NOMO-1 treated with DMSO at 0.1 percent for 48 hours (cell line): ENCODE data around the gene RHOH.
A peak's percentile ranks its signal among the peaks of the same experiment; 100 is the strongest.
"Not testable (repeated sequence)": the region's sequence is repeated elsewhere in the genome, so short reads cannot be mapped to it uniquely, and the experiment has no call there.

Experiments
- DNase-seq: peaks from one replicate; lab custom pipeline; 2025; ENCODE audit not compliant: unreplicated experiment; lab: John Stamatoyannopoulos, UW

The RHOH gene

DNA sequence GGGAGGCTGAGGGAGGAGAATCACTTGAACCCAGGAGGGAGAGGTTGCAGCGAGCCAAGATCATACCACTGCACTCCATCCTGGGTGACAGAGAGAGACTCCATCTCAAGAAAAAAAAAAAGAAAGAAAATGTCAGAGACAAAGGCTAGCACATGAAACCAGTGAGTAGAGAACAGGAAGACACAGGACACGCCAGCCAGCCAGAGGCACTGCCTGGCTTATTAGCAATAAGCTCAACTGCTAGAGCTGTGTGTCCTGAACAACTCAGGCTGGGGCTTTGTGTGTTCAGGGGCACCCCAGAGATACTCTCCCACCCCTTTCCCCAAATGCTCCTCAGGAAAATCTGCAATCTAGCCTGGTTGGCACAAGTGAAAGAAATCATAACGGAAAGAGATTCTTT, 60.0 kb downstream of the RHOH start:
- DNase-seq = no peak

DNA sequence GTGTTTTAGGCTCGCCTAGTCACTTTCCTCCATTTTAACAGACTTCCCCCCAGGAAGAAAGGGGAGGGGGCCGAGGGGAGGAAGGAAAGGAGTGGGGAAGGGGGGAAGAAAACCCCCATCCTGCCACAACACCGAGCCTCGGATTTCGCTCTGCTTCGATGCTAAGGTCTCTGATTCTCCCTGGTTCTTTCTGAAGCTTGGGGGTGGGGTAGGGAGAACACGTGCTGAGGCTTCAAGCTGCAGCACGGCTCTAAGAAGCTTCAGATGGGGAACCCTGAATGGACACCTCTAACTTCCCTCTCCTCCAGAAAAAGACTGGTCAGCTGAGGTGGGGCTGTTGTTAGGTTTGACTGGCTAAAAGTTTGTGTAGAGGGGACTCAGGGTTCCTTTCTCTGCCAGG, 61.8 kb downstream of the RHOH start:
- DNase-seq = no peak

DNA sequence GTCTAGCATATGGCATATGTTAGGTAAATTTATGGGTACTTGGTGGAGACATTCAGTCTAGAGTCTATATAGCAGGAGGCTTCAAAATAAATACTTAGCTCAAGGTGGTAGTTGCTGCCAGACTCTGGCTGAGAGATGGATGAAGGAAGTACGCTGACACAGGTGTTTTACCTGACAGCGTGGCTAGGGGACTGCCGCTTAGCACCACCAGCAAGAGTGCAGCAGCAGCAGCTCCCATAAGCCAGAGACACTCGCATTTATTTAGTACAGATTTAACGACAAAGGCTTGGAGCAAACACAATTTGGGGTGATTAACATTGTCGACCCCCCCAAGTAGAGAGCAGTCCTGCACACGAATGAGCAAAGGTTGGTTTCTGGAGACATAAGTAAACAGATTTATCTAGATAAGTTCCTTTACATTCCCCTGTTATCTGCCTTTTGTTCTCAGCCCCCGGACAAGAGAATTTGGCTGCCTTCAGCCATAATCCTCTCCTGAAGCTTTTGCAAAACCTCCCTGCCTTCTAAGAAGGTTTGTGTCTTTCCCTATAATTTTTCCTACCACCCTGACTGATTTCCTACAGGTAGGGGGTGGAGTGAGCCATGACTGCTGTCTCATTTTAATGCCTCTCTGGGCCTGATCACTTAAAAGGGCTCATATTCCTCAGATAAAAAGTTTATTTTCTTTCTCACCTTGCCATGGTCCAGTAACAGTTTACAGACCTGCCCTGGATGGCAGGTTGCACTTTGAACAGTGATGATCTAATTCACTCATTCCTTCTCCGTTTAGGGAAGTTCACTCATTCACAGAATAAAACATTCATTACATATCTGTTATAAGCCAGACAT, 64.6 kb downstream of the RHOH start:
- DNase-seq = no peak

DNA sequence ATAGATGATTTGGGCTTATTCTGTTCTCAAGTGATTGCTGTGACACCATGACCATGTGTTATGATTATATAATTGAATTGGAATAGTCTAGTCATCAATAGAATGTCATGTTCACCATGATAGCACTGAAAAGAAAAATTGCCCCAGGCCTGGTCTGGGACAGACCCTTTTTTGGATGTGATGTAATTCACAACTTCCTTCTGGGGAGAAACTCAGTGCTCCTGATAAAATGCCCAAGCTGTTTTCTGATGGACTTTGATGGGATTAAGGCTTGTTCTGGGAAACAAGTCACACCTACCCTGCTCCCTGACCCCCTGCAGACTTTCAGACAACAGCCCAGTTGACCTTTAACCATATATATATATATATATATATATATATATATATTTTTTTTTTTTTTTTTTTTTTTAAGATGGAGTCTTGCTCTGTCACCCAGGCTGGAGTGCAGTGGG, 65.3 kb downstream of the RHOH start:
- no peak for DNase-seq

DNA sequence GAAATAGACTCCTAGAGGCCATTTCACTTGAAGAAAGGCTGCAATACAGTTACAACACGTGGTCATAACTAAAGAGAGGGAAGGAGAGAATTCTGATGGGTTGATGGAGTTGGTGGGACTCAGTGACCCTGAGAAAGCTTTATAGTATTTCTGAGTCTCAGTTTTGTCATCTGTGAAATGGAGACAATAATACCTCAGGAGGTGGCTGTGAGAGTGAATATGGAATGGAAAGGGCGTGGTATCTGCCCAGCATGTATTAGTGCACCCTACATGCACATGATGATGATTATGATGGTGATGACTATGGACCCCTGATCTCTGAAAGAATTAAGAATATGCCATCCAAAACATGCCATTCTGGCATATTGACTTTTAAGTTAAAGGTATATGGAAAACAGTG, 66.0 kb downstream of the RHOH start:
- DNase-seq = no peak

DNA sequence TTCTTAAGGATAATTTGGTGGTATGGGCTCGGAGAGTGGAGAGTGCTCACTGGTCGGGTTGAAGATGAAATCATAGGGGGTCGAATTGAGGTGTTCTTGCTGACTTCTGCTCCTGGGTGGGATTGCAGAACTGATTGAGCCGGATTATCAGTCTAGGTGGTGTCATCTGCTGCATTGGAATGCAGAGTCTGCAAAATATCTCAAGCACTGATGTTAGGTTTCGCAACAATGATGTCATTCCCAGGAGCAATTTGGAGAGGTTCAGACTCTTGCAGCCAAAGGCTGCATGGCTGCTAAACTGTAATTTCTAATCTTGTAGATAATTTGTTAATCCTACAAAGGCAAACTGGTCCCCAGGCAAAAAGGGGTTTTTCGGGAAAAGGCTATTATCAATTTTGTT, 67.7 kb downstream of the RHOH start:
- DNase-seq = no peak

DNA sequence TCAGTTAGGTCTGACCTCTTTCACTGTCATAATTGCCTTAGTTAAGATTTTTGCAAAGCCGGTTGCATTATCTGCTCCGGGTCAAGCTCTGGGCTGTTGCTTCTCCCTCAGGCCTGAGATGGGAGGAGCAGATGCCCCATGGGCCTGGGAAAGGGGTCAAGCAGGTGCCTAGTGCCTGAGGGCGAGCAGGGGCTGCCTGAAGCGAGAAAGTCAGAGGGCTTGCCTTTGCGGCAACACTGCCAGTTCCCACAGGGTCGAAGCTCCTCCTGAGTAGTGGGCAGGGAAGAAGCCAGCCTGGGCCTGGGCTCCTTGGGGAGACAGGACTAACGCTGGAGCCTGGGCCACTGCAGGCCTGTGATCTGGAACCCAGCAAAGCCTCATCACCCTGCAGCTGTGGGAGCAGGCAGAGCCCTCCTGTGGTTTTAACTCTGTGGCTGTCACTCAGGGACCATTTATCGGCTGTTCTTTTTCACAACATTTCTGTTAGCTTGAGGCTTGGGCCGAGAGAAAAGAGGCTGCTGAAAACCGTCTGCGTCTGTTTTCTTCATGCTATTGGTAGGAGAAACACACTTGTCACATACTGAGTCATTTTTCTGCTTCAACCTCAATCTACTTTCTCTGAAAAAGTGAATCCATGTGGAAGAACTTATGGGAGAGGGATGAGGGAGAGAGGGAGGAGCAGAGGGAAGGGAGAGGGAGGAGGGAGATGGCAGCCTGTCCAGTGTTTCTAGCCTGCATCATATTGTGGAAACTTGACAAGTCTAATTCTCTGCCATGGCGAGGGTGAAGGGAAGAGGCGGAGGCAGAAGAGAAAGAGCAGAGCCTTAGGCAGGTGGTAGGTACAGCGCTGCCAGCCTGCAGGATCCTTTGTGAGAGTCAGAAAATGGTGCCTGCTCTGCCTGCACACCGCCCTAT, 68.4 kb downstream of the RHOH start:
- DNase-seq = no peak

DNA sequence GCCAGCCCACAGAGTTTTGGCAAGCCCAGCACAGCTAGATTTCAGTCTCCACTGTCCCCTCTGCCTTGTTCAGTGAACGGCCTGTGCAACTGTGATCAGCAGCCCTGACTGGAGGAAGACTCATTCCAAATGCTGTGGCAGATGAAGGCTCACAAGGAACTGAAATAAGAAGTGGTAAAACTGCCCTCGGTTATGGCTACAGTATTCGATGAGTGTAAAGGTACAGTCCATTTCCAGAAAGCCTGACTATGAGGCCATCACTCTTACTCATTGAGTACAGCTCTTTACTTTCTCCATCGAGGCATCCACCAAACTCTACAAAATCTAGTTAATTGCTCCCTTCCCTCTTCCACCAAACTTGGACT, 69.1 kb downstream of the RHOH start:
- no peak for DNase-seq

DNA sequence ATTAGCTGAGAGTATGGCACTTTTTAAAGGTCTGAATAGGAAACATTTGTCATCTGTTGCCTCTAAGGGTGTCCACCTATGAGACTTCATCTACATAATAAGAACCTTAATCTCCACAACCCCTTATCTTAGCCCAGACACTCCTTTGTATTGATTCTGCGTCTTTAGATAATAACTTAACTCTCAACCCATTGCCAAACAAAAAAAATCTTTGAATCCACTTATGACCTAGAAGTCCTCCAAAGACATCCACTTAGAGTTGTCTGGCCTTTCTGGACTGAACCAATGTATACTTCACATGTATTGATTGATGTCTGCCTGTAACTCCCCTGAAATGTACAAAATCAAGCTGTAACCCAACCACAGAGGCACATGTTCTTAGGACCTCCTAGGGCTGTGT, 72.3 kb downstream of the RHOH start:
- no peak for DNase-seq

DNA sequence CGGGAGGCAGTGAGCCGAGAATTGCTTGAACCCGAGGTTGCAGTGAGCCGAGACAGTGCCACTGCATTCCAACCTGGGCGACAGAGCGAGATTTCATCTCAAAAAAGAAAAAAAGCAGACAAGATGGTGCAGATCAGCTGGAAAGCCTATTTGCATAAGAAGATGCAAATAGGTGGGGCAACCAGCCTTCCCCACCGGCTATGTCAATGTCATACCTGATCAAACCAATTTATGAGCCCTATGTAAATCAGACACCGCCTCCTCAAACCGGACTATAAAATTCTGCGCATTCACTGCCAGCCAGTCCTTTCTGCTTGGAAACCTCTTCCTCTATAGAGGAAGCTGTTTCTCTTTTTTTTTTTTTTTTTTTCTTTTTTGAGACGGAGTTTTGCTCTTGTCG, 73.8 kb downstream of the RHOH start:
- peak; percentile 36 for DNase-seq

DNA sequence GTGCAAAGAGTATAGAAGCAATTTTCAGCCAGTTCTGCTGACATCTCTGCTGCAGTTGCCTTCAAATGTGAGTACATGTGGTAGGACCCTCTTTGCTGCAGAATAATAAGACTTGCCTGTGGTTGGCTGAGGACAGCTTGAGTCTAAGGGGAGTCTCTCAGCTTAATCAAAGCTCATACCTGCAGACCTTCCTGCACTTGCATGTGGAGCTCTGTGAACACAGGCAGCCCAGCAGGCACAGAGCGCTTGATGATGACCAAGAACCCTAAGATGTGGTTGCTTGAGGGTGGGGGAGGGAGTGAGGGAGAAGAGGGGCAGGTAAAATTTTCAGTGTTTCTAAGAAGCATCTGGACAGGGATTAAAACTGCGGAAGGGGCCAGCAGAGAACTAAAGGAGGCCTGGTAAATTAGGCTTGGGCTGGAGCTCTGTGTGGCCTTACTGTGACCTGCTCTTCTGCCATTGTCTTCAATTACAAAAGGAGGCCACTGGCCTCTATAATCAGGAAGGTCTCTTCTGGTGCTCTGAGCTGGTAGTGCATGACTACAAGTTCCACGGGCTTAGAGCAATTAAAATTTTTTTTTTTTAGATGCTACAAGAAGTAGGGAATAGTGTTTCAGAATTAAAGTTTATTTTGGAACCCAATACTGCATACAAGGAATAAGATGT, 78.4 kb downstream of the RHOH start:
- DNase-seq = no peak

DNA sequence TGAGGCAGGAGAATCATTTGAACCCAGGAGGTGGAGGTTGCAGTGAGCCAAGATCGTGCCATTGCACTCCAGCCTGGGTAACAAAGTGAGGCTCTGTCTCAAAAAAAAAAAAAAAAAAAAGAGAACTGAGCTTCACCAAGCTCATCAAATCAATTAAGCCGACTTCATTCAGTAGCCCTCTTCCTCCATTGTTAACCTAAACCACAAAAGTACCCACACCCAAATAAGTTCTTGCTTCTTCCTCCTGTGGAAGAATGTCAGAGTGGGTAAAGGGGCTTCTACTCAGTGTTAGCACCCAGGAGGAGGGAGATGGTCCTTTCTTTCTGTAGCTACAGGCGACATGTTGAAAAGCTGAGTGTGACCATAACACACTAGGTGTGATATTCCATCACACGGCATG, 79.7 kb downstream of the RHOH start:
- DNase-seq = peak; percentile 42

DNA sequence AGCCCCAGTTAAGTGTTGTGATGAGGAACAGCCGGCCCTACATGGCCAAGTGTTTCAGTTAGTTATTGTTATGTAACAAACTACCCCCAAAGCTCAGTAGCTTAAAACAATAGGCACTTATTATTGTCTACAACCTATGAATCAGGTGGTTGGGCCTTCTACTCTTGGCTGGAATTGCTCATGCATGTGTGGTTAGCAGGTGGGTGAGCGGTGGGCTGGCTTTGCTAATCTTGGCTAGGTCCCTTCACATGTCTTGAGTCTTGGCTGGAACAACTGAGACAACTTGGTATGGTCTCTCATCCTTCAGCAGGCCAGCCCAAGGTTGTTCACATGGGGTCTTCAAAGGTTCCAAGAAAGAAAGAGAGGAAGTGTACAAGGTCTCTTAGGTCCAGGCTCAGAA, 83.8 kb downstream of the RHOH start:
- DNase-seq = no peak

DNA sequence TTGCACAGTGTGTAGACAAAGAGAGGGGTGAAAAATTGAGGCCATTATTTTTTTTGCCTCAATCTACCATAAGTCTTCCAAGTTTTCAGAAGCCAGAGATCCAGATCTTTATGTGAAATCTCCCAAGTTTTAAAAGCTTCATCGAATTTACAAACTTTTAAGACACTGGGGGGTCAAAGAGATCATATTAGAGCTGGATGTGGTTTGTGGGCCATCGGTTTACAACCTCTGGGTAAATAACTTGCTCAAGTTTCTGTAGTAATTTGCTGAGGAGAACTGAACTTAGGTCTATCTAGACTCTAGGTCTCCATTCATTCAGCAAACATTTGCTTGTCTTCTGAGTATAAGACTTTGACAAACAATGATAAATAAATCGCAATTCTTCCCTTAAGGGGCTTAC, 84.3 kb downstream of the RHOH start:
- no peak for DNase-seq

DNA sequence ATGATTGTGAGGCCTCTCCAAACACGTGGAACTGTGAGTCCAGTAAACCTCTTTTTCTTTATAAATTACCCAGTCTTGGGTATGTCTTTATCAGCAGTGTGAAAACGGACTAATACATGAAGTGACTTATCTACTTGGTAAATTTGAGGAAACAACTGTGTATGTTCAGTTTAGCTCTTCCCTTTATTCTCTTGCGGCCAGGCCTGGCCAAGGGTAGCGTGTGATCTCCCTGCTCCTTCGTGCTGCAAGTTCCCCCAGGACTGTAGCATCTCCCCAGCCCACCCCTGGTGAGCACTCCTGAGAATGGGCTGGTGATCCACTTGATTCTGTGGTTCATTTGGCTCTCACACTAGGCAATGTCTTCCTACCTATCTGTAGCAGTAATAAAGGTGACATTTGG, 85.1 kb downstream of the RHOH start:
- no peak for DNase-seq

DNA sequence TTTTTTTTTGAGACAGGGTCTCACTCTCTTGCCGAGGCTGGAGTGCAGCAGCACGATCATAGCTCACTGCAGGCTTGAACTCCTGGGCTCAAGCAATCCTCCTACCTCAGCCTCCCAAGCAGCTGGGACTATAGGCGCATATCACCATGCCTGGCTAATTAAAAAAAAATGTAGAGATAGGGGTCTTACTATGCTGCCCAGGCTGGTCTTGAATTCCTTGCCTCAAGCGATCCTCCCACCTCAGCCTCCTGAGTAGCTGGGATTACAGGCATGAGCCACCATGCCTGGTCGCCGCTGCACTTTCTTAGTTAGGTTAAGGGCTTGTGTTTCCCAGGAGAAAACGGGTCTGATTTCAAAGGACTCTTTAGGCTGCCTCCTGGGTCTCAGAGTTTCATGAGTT, 86.0 kb downstream of the RHOH start:
- DNase-seq = not testable (repeated sequence)

DNA sequence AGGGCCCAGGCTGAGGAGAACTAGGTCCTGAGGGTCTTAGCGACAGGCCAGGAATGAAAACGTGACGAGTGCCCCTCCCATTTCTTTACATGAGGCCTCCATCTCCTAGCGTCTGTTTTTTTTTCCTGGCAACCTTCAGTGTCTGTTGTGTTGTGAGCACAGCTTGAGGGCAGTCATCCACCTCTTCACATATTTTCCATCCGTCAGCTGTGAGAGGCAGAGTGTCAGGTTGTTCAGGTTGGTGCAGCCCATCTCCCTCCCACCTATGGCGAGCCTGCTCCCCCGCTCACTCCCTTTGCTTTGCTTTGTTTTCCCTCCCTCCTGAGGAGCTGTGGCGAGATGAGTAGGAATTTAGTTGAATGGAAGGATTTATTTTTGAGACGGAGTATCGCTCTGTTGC, 86.6 kb downstream of the RHOH start:
- no peak for DNase-seq

DNA sequence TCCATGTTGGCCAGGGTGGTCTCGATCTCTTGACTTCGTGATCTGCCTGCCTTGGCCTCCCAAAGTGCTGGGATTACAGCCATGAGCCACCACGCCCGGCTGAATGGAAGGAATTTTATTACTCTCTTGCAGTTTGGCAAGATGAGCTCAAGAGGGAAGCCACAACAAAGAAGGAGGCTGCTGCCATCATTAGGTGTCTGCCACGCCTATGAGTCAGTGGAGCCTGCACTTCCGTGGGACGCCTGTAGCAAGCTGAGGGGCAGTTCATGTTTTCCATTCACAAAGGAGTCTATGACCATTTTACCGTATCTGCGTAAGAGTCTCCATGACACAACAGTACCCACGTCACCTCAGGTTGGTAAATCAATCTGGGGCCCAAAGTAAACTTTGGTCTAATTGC, 87.1 kb downstream of the RHOH start:
- DNase-seq = peak; percentile 85

DNA sequence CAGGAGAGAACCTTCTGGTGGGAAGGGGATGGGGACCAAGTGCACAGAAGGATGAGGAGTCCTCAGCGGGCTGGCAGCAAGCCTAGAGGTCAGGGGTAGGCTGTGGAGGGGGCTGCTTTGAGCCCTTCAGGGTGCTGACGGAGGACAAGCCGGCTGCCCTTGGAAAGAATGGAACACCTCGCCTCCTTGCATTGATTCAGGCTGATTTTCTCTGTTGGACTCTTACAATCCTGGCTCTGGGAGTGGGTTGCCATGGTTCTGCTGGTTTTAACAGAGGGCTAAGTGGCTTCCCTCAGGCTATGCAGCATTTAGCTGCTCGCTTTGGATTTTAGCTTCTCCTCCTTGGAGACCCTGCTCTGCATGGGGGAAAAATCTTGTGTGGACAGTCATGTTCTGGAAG, 88.9 kb downstream of the RHOH start:
- DNase-seq = no peak

DNA sequence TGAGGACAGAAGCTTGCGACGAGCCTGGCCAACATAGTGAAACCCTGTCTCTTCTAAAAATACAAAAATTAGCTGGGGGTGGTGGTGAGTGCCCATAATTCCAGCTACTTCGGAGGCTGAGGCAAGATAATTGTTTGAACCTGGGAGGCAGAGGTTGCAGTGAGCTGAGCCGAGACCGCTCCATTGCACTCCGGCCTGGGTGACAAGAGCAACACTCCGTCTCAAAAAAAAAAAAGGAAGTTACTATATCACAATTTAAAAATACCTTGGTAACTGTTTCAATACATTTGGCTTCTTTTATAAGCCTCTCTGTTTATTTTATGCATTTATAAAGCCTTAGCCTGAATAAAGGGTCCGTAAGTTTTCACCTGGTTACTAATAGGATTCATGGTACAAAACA, 91.7 kb downstream of the RHOH start:
- peak; percentile 46 for DNase-seq

DNA sequence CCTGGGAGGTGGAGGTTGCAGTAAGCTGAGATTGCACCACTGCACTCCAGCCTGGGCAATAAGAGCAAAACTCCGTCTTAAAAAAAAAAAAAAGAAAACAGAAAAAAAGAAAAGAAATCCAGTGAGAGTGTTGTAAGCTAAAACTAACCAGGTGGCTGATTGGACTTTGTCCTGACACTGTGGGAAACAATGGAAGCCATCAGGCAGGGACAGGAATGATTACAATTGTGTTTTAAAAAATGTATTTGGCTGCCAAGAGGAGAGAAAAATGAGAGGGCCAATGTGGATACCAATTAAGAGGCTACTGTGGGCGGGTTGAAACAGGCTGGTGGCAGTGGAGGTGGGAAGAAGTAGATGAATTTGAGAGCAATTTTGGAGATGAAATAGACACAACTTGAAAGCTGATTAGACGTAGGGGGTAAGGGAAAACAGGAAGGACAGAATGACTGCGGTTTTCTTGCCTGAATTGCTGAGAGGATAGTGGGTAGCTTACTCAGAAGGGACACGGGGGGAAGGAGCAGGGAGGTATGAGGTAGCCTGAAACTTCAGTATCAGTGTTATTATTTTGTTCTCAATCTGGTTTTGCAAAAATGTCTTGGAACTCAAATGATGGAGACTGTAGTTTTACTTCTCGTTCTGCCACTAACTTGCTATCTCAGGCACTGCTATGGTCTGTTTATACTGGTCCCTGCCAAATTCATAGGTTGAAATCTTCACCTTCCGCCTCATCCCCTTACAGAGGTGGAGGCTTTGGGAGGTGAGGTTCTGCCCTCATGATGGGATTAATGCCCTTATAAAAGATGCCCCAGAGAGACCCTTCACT, 92.7 kb downstream of the RHOH start:
- peak; percentile 70 for DNase-seq
